ENCODE results near the gene BAIAP2. TPM values are rescaled to one million over a fixed set of nuclear protein-coding genes. Genes with fewer than 3 reads are reported as not detected.

Gene BAIAP2
- total and polyA plus RNA-seq, 2 of the 13 experiments (the other 11 are each of a cell fraction or from before 2014, with no cell fraction given) = 22.5 to 24.0 TPM

DNA sequence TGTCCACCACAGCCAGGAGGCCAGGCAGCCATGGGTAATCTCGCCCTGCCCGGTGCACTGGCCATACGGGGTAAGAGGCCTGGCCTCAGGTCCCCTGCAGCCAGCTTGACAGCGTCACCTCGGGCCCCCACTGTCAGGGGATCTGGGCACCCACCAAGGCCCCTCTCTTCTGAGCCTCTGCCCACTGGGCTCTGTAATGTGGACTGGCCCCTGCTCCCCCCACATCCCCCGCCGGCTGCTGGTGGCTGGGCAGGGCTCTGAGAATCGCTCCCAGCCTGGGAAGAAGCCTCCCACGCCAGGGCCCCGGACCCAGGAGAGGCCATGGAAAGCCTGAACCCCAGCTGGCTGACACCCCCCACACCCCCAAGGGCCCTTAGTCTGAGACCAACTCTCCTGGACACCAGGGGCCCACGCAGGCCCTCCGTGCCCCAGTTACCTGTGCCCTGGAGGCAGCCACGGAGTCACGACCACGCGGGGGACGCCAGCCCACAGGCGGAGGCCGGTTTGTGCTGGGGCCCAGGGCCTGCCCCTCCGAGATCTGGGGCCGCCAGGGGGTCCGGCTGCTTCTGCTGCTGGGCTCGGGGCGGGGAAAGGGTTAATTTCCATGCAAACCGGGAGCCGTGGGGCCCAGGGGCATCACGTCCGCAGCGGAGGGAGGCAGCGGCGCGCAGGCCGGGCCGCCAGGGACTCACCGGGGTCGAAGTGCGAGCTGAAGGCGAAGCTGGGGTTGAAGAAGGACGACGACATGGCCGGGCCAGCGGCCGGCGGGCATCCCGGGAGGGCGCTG, 130.5 kb downstream of the BAIAP2 start, which contains the start of gene PVALEF (continued):
- TF ChIP-seq, protein P1, sequence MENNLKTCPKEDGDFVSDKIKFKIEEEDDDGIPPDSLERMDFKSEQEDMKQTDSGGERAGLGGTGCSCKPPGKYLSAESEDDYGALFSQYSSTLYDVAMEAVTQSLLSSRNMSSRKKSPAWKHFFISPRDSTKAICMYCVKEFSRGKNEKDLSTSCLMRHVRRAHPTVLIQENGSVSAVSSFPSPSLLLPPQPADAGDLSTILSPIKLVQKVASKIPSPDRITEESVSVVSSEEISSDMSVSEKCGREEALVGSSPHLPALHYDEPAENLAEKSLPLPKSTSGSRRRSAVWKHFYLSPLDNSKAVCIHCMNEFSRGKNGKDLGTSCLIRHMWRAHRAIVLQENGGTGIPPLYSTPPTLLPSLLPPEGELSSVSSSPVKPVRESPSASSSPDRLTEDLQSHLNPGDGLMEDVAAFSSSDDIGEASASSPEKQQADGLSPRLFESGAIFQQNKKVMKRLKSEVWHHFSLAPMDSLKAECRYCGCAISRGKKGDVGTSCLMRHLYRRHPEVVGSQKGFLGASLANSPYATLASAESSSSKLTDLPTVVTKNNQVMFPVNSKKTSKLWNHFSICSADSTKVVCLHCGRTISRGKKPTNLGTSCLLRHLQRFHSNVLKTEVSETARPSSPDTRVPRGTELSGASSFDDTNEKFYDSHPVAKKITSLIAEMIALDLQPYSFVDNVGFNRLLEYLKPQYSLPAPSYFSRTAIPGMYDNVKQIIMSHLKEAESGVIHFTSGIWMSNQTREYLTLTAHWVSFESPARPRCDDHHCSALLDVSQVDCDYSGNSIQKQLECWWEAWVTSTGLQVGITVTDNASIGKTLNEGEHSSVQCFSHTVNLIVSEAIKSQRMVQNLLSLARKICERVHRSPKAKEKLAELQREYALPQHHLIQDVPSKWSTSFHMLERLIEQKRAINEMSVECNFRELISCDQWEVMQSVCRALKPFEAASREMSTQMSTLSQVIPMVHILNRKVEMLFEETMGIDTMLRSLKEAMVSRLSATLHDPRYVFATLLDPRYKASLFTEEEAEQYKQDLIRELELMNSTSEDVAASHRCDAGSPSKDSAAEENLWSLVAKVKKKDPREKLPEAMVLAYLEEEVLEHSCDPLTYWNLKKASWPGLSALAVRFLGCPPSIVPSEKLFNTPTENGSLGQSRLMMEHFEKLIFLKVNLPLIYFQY (CRISPR knock-in tag; IDR thresholded peaks at IDR 0.05; ENCODE audit: borderline replicate concordance) = peak; percentile 49; the same call in 1 of the 2 replicates
- TF ChIP-seq, protein P2, sequence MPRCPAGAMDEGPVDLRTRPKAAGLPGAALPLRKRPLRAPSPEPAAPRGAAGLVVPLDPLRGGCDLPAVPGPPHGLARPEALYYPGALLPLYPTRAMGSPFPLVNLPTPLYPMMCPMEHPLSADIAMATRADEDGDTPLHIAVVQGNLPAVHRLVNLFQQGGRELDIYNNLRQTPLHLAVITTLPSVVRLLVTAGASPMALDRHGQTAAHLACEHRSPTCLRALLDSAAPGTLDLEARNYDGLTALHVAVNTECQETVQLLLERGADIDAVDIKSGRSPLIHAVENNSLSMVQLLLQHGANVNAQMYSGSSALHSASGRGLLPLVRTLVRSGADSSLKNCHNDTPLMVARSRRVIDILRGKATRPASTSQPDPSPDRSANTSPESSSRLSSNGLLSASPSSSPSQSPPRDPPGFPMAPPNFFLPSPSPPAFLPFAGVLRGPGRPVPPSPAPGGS (CRISPR knock-in tag; IDR thresholded peaks at IDR 0.05) = peak; percentile 73
- TF ChIP-seq HMG20A (CRISPR knock-in tag; IDR thresholded peaks at IDR 0.05; ENCODE audit: borderline replicate concordance) (no peak), ZNF749 (CRISPR knock-in tag; IDR thresholded peaks at IDR 0.05; ENCODE audit: borderline replicate concordance) (no peak), CENPT (CRISPR knock-in tag; IDR thresholded peaks at IDR 0.05; ENCODE audit: low read depth) (0 out of 2 replicates have a peak, but pooled peaks have one; percentile 28), KDM3A (CRISPR knock-in tag; IDR thresholded peaks at IDR 0.05; ENCODE audit: low read depth) (no peak; the same call in 1 of the 2 replicates), SALL1 (CRISPR knock-in tag; IDR thresholded peaks at IDR 0.05) (peak; percentile 82), ARNT2 (CRISPR knock-in tag; IDR thresholded peaks at IDR 0.05; ENCODE audit: low read depth) (peak; percentile 81; the same call in 1 of the 2 replicates)
- TF ChIP-seq, protein P3, sequence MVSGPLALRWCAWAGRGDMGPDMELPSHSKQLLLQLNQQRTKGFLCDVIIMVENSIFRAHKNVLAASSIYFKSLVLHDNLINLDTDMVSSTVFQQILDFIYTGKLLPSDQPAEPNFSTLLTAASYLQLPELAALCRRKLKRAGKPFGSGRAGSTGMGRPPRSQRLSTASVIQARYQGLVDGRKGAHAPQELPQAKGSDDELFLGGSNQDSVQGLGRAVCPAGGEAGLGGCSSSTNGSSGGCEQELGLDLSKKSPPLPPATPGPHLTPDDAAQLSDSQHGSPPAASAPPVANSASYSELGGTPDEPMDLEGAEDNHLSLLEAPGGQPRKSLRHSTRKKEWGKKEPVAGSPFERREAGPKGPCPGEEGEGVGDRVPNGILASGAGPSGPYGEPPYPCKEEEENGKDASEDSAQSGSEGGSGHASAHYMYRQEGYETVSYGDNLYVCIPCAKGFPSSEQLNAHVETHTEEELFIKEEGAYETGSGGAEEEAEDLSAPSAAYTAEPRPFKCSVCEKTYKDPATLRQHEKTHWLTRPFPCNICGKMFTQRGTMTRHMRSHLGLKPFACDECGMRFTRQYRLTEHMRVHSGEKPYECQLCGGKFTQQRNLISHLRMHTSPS (CRISPR knock-in tag; IDR thresholded peaks at IDR 0.05; ENCODE audit: low read depth) = peak; percentile 81; the same call in 1 of the 2 replicates
- TF ChIP-seq, protein P4, sequence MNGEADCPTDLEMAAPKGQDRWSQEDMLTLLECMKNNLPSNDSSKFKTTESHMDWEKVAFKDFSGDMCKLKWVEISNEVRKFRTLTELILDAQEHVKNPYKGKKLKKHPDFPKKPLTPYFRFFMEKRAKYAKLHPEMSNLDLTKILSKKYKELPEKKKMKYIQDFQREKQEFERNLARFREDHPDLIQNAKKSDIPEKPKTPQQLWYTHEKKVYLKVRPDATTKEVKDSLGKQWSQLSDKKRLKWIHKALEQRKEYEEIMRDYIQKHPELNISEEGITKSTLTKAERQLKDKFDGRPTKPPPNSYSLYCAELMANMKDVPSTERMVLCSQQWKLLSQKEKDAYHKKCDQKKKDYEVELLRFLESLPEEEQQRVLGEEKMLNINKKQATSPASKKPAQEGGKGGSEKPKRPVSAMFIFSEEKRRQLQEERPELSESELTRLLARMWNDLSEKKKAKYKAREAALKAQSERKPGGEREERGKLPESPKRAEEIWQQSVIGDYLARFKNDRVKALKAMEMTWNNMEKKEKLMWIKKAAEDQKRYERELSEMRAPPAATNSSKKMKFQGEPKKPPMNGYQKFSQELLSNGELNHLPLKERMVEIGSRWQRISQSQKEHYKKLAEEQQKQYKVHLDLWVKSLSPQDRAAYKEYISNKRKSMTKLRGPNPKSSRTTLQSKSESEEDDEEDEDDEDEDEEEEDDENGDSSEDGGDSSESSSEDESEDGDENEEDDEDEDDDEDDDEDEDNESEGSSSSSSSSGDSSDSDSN (CRISPR knock-in tag; IDR thresholded peaks at IDR 0.05) = peak; percentile 98
- TF ChIP-seq, protein P5, sequence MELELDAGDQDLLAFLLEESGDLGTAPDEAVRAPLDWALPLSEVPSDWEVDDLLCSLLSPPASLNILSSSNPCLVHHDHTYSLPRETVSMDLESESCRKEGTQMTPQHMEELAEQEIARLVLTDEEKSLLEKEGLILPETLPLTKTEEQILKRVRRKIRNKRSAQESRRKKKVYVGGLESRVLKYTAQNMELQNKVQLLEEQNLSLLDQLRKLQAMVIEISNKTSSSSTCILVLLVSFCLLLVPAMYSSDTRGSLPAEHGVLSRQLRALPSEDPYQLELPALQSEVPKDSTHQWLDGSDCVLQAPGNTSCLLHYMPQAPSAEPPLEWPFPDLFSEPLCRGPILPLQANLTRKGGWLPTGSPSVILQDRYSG (CRISPR knock-in tag; IDR thresholded peaks at IDR 0.05) = peak; percentile 81; the same call in 1 of the 2 replicates
- TF ChIP-seq, protein P6, sequence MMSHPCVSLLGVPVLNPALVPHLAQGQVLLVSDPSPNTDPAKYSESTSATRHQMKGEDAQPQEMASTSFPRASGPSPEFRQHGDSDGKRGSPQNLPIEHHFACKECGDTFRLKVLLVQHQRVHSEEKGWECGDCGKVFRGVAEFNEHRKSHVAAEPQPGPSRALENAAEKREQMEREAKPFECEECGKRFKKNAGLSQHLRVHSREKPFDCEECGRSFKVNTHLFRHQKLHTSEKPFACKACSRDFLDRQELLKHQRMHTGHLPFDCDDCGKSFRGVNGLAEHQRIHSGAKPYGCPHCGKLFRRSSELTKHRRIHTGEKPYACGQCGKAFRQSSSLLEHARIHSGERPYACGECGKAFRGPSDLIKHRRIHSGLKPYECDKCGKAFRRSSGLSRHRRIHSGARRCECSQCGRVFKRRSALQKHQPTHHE (CRISPR knock-in tag; IDR thresholded peaks at IDR 0.05; ENCODE audit: borderline replicate concordance) = peak; percentile 60; the same call in 1 of the 2 replicates
- TF ChIP-seq, protein P7, sequence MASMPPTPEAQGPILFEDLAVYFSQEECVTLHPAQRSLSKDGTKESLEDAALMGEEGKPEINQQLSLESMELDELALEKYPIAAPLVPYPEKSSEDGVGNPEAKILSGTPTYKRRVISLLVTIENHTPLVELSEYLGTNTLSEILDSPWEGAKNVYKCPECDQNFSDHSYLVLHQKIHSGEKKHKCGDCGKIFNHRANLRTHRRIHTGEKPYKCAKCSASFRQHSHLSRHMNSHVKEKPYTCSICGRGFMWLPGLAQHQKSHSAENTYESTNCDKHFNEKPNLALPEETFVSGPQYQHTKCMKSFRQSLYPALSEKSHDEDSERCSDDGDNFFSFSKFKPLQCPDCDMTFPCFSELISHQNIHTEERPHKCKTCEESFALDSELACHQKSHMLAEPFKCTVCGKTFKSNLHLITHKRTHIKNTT (CRISPR knock-in tag; IDR thresholded peaks at IDR 0.05) = 0 out of 2 replicates have a peak, but pooled peaks have one; percentile 14
